Neural cell (in vitro differentiated cells): ENCODE data around the gene CD247.

ENCODE experiments used
- CTCF ChIP-seq: fragments of 450-650 bp; IDR thresholded peaks from 2 replicates; pipeline ENCODE4 v1.5.1; 2014; ENCODE audit warnings: antibody characterized with exemption, mild to moderate bottlenecking, moderate library complexity; ENCODE audit not compliant: poor library complexity, severe bottlenecking
- POLR2AphosphoS5 ChIP-seq: IDR thresholded peaks from 2 replicates; pipeline ENCODE4 v1.6.1; 2012
- TF ChIP-seq, protein P1 (sequence below): IDR thresholded peaks from 2 replicates; pipeline ENCODE4 v1.6.1; 2012; ENCODE audit warnings: borderline replicate concordance

DNA sequence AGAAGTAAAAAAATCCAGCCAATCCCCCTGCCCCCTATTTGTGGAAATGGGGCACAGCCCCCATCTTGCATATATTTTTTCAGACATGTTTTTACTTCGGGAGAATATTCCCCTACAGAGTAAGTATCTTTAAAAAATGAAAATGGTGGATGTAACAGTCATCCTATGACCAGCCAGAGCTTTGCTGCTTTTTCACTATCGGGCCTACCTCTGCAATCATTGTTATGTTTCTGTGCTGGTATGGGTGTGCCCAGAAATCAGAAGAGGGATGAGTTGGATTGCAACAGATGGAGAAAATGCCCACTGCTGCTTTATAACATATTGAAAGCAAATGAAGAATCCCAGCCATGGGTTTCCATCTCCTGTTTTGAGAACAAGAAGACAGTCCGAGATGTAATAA is 2.9 kb downstream of the CD247 start:
- TF ChIP-seq CTCF: no peak
- TF ChIP-seq, protein P1, sequence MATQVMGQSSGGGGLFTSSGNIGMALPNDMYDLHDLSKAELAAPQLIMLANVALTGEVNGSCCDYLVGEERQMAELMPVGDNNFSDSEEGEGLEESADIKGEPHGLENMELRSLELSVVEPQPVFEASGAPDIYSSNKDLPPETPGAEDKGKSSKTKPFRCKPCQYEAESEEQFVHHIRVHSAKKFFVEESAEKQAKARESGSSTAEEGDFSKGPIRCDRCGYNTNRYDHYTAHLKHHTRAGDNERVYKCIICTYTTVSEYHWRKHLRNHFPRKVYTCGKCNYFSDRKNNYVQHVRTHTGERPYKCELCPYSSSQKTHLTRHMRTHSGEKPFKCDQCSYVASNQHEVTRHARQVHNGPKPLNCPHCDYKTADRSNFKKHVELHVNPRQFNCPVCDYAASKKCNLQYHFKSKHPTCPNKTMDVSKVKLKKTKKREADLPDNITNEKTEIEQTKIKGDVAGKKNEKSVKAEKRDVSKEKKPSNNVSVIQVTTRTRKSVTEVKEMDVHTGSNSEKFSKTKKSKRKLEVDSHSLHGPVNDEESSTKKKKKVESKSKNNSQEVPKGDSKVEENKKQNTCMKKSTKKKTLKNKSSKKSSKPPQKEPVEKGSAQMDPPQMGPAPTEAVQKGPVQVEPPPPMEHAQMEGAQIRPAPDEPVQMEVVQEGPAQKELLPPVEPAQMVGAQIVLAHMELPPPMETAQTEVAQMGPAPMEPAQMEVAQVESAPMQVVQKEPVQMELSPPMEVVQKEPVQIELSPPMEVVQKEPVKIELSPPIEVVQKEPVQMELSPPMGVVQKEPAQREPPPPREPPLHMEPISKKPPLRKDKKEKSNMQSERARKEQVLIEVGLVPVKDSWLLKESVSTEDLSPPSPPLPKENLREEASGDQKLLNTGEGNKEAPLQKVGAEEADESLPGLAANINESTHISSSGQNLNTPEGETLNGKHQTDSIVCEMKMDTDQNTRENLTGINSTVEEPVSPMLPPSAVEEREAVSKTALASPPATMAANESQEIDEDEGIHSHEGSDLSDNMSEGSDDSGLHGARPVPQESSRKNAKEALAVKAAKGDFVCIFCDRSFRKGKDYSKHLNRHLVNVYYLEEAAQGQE: no peak
- TF ChIP-seq POLR2AphosphoS5: no peak
